ENCODE measurements around the gene S100A12.

- TF ChIP-seq POU6F1 (CRISPR knock-in tag; IDR thresholded peaks at IDR 0.05; ENCODE audit: borderline replicate concordance, low read depth) (no peak), ARNTL (CRISPR knock-in tag; IDR thresholded peaks at IDR 0.05; ENCODE audit: borderline replicate concordance, low read depth) (no peak), GLIS3 (CRISPR knock-in tag; IDR thresholded peaks at IDR 0.05) (no peak), CSRNP3 (CRISPR knock-in tag; IDR thresholded peaks at IDR 0.05) (no peak), ZFP30 (CRISPR knock-in tag; IDR thresholded peaks at IDR 0.05) (no peak), CREB5 (CRISPR knock-in tag; IDR thresholded peaks at IDR 0.05; ENCODE audit: low read depth) (no peak), ZNF565 (CRISPR knock-in tag; conservative IDR thresholded peaks at IDR 0.05; ENCODE audit: low read depth) (no peak), PATZ1 (CRISPR knock-in tag; IDR thresholded peaks at IDR 0.05; ENCODE audit: borderline replicate concordance) (no peak), ESRRG (CRISPR knock-in tag; IDR thresholded peaks at IDR 0.05) (no peak), TSHZ2 (CRISPR knock-in tag; IDR thresholded peaks at IDR 0.05) (no peak), TCF4 (CRISPR knock-in tag; IDR thresholded peaks at IDR 0.05; ENCODE audit: borderline replicate concordance) (no peak), ZC3H10 (CRISPR knock-in tag; IDR thresholded peaks at IDR 0.05) (no peak), OSR1 (CRISPR knock-in tag; IDR thresholded peaks at IDR 0.05) (no peak)
Measured at GRCh38 chr1:153333902-153334301, 41.5 kb downstream of the S100A12 start.

Data from SK-N-SH treated with all-trans-retinoic acid at 6 μM for 48 hours (cell line).